Naive thymus-derived CD4-positive, alpha-beta T cell (primary cell): ENCODE data around the gene BGN. TPM values are rescaled to one million over a fixed set of nuclear protein-coding genes. Genes with fewer than 3 reads are reported as not detected.

Experiments used
- ATAC-seq: fragments of 150-1000 bp; cut with Tn5 transposase; 2 replicates; pipeline ENCODE4 v1.10.0; 2021; ENCODE audit warnings: mild to moderate bottlenecking, moderate library complexity
- CTCF ChIA-PET: fragments of 350-600 bp; sonication (Branson Sonifier 250); formaldehyde crosslinking; loops from one replicate; lab custom pipeline; 2021; ENCODE audit warnings: antibody characterized with exemption; lab: Charles Lee
- POLR2A ChIA-PET: fragments of 350-600 bp; sonication (Branson Sonifier 250); formaldehyde crosslinking; loops from one replicate; lab custom pipeline; 2021; ENCODE audit warnings: antibody characterized with exemption, inconsistent platforms; lab: Charles Lee
- DNase-seq, 9 donors: peaks; one replicate each; pipeline versions ENCODE4 v3.0.0 to v3.0.0-alpha.2; 2020 to 2022; ENCODE audit warnings: mixed read lengths in 1 of 9
- H3K27ac ChIP-seq: one replicate; pipeline ENCODE4 v1.7.0; 2013; ENCODE audit warnings: mild to moderate bottlenecking, low read depth, low read length, moderate library complexity
- H3K27me3 ChIP-seq, 2 donors: one replicate each; pipeline ENCODE4 v1.7.0; 2013; ENCODE audit warnings: low read length in 2 of 2, mild to moderate bottlenecking in 2 of 2, moderate library complexity in 2 of 2; ENCODE audit not compliant: control insufficient read depth in 2 of 2, insufficient read depth in 2 of 2
- H3K36me3 ChIP-seq, 3 experiments: 1 replicate in 2 of 3; 2 replicates in 1 of 3; pipeline ENCODE4 v1.7.0; 2013; ENCODE audit warnings: low read length in 3 of 3, mild to moderate bottlenecking in 3 of 3, moderate library complexity in 1 of 3; ENCODE audit not compliant: insufficient read depth in 3 of 3, control insufficient read depth in 2 of 3
- H3K4me1 ChIP-seq, 2 donors: one replicate each; pipeline ENCODE4 v1.7.0; 2013; ENCODE audit warnings: low read length in 2 of 2, mild to moderate bottlenecking in 2 of 2, moderate library complexity in 1 of 2; ENCODE audit not compliant: control insufficient read depth in 2 of 2, insufficient read depth in 2 of 2
- H3K4me3 ChIP-seq: 2 replicates; pipeline ENCODE4 v1.7.0; 2013; ENCODE audit warnings: mild to moderate bottlenecking, low read length
- H3K9me3 ChIP-seq, 3 experiments: 1 replicate in 2 of 3; 2 replicates in 1 of 3; pipeline ENCODE4 v1.7.0; 2013; ENCODE audit warnings: low read length in 3 of 3; ENCODE audit not compliant: control insufficient read depth in 2 of 3
- H3K27ac Mint-ChIP-seq, 9 donors: one replicate each; pipeline ENCODE4 v1.8.0; 2020 to 2022; ENCODE audit warnings: mixed read lengths in 9 of 9, mild to moderate bottlenecking in 8 of 9, moderate library complexity in 5 of 9, inconsistent platforms in 2 of 9
- H3K27me3 Mint-ChIP-seq, 5 donors: one replicate each; pipeline ENCODE4 v1.8.0; 2021 to 2022; ENCODE audit warnings: mixed read lengths in 5 of 5, mild to moderate bottlenecking in 1 of 5
- H3K36me3 Mint-ChIP-seq, 5 donors: one replicate each; pipeline ENCODE4 v1.8.0; 2020 to 2022; ENCODE audit warnings: mixed read lengths in 5 of 5, mild to moderate bottlenecking in 3 of 5, inconsistent platforms in 1 of 5
- H3K4me1 Mint-ChIP-seq, 7 donors: one replicate each; pipeline ENCODE4 v1.8.0; 2020 to 2022; ENCODE audit warnings: mixed read lengths in 7 of 7, mild to moderate bottlenecking in 3 of 7, inconsistent platforms in 1 of 7
- H3K4me3 Mint-ChIP-seq, 10 donors: one replicate each; pipeline ENCODE4 v1.8.0; 2020 to 2022; ENCODE audit warnings: mild to moderate bottlenecking in 10 of 10, mixed read lengths in 10 of 10, moderate library complexity in 6 of 10, inconsistent platforms in 2 of 10
- H3K9me3 Mint-ChIP-seq, 11 donors: one replicate each; pipeline ENCODE4 v1.8.0; 2020 to 2022; ENCODE audit warnings: mixed read lengths in 11 of 11, mild to moderate bottlenecking in 4 of 11, inconsistent platforms in 1 of 11, moderate library complexity in 1 of 11
- intact Hi-C, 2 donors: fragments of 100-400 bp; cut with micrococcal nuclease; formaldehyde crosslinking; loops; one replicate each; pipeline ENCODE4 v1.15.1; 2023
- polyA plus RNA-seq, 2 donors: library from polyadenylated mRNA; unstranded; fragments of 300-500 nt; fragmentation: Illumina TruSeq; gene quantifications; one replicate each; pipeline ENCODE4 v1.2.3, GENCODE V29; 2021
- total RNA-seq, 6 experiments: library from RNA in 5 of 6; stranded (reverse) in 5 of 6; gene quantifications; 1 replicate in 5 of 6; 2 replicates in 1 of 6; pipeline ENCODE4 v1.2.3 and lab custom pipeline; 2021 to 2026

The BGN gene
- total and polyA plus RNA-seq, 7 experiments from 2014 or later = not detected

- CTCF ChIA-PET = no interaction called here
- Histone ChIP-seq H3K36me3 (no peaks in the 10 kb centered on the region), H3K9me3 (no peaks in the 10 kb centered on the region), H3K27ac (no peak overlapping the region), H3K27me3 (no peaks in the 10 kb centered on the region), H3K4me3 (no peak overlapping the region), H3K4me1 (no peaks in the 10 kb centered on the region)
- Mint-ChIP-seq H3K27me3 (peaks cover 11 to 30% (median 14%) of the 10 kb centered on the region in 5 donors), H3K9me3 (peaks cover 0 to 2% (median 0%) of the 10 kb centered on the region in 11 donors), H3K4me1 (peaks cover 0 to 11% (median 4%) of the 10 kb centered on the region in 7 donors), H3K4me3 (no peak overlapping the region), H3K27ac (no peak overlapping the region), H3K36me3 (no peaks in the 10 kb centered on the region)
- POLR2A ChIA-PET = no interaction called here
- intact Hi-C loops = no loop called here
- DNase-seq (no peak), ATAC-seq (no peak)
Observed at GRCh38 chrX:153520287-153520917, 25.6 kb downstream of the BGN start.

- Histone ChIP-seq H3K4me3 (no peak overlapping the region), H3K4me1 (no peaks in the 10 kb centered on the region), H3K9me3 (no peaks in the 10 kb centered on the region), H3K27ac (no peak overlapping the region), H3K27me3 (no peaks in the 10 kb centered on the region), H3K36me3 (no peaks in the 10 kb centered on the region)
- ATAC-seq = no peak
- Mint-ChIP-seq H3K9me3 (peaks cover 0 to 1% (median 0%) of the 10 kb centered on the region in 11 donors), H3K36me3 (no peaks in the 10 kb centered on the region), H3K4me1 (peaks cover 0 to 9% (median 2%) of the 10 kb centered on the region in 7 donors), H3K27me3 (peaks cover 7 to 25% (median 12%) of the 10 kb centered on the region in 5 donors), H3K27ac (no peak overlapping the region), H3K4me3 (no peak overlapping the region)
- DNase-seq = no peak
- intact Hi-C loops = no loop called here
- ChIA-PET POLR2A (no interaction called here), CTCF (no interaction called here)
Observed at GRCh38 chrX:153521034-153521433, 26.3 kb downstream of the BGN start.

GRCh38 chrX:153522259-153522658 lies 27.5 kb downstream of the BGN start:
- intact Hi-C loops = no loop called here
- Mint-ChIP-seq H3K4me1 (peaks cover 0 to 6% (median 0%) of the 10 kb centered on the region in 7 donors), H3K4me3 (no peak overlapping the region), H3K27me3 (peaks cover 4 to 18% (median 8%) of the 10 kb centered on the region in 5 donors), H3K27ac (no peak overlapping the region), H3K36me3 (no peaks in the 10 kb centered on the region), H3K9me3 (no peaks in the 10 kb centered on the region)
- ATAC-seq (no peak), DNase-seq (no peak)
- ChIA-PET POLR2A (no interaction called here), CTCF (no interaction called here)
- Histone ChIP-seq H3K4me1 (no peaks in the 10 kb centered on the region), H3K36me3 (no peaks in the 10 kb centered on the region), H3K9me3 (no peaks in the 10 kb centered on the region), H3K27me3 (no peaks in the 10 kb centered on the region), H3K4me3 (no peak overlapping the region), H3K27ac (no peak overlapping the region)

- DNase-seq (no peak), ATAC-seq (no peak)
- Mint-ChIP-seq H3K27ac (no peak overlapping the region), H3K4me3 (no peak overlapping the region), H3K27me3 (peaks cover 4 to 17% (median 8%) of the 10 kb centered on the region in 5 donors), H3K9me3 (peaks cover 0 to 2% (median 0%) of the 10 kb centered on the region in 11 donors), H3K4me1 (peaks cover 0 to 5% (median 0%) of the 10 kb centered on the region in 7 donors), H3K36me3 (no peaks in the 10 kb centered on the region)
- no peak overlapping the region for H3K4me3 ChIP-seq
- H3K4me1 ChIP-seq = no peaks in the 10 kb centered on the region
- H3K27me3 ChIP-seq = no peaks in the 10 kb centered on the region
- POLR2A ChIA-PET = no interaction called here
- intact Hi-C loops = no loop called here
- CTCF ChIA-PET = no interaction called here
- H3K9me3 ChIP-seq = no peaks in the 10 kb centered on the region
- no peak overlapping the region for H3K27ac ChIP-seq
- H3K36me3 ChIP-seq = no peaks in the 10 kb centered on the region
Observed at GRCh38 chrX:153523269-153523668, 28.5 kb downstream of the BGN start.

- Histone ChIP-seq H3K4me1 (no peaks in the 10 kb centered on the region), H3K4me3 (no peak overlapping the region), H3K27me3 (no peaks in the 10 kb centered on the region), H3K27ac (no peak overlapping the region), H3K9me3 (no peaks in the 10 kb centered on the region), H3K36me3 (no peaks in the 10 kb centered on the region)
- DNase-seq (no peak), ATAC-seq (no peak)
- H3K9me3 Mint-ChIP-seq = peaks cover 0 to 2% (median 0%) of the 10 kb centered on the region in 11 donors
- ChIA-PET CTCF (no interaction called here), POLR2A (no interaction called here)
- no peak overlapping the region for H3K4me3 Mint-ChIP-seq
- peaks cover 4 to 11% (median 7%) of the 10 kb centered on the region in 5 donors for H3K27me3 Mint-ChIP-seq
- intact Hi-C loops = no loop called here
- no peaks in the 10 kb centered on the region for H3K4me1 Mint-ChIP-seq
- H3K36me3 Mint-ChIP-seq = no peaks in the 10 kb centered on the region
- no peak overlapping the region for H3K27ac Mint-ChIP-seq
Observed at GRCh38 chrX:153524234-153524633, 29.5 kb downstream of the BGN start.

GRCh38 chrX:153525451-153525850 lies 30.7 kb downstream of the BGN start:
- no peaks in the 10 kb centered on the region for H3K4me1 ChIP-seq
- H3K9me3 Mint-ChIP-seq = peaks cover 0 to 2% (median 0%) of the 10 kb centered on the region in 11 donors
- no peaks in the 10 kb centered on the region for H3K9me3 ChIP-seq
- no peaks in the 10 kb centered on the region for H3K27me3 ChIP-seq
- ChIA-PET POLR2A (no interaction called here), CTCF (interaction anchor here (0.8 kb wide), 1 partner anchor 14 kb away, joined by 3 read pairs; no protein-coding TSS in a partner anchor)
- H3K4me3 ChIP-seq = no peak overlapping the region
- H3K36me3 Mint-ChIP-seq = no peaks in the 10 kb centered on the region
- ATAC-seq (no peak), DNase-seq (no peak)
- H3K4me1 Mint-ChIP-seq = no peaks in the 10 kb centered on the region
- H3K4me3 Mint-ChIP-seq = no peak overlapping the region
- no peak overlapping the region for H3K27ac Mint-ChIP-seq
- H3K36me3 ChIP-seq = no peaks in the 10 kb centered on the region
- H3K27ac ChIP-seq = no peak overlapping the region
- H3K27me3 Mint-ChIP-seq = peaks cover under 1 to 7% (median 2%) of the 10 kb centered on the region in 5 donors
- intact Hi-C loops = no loop called here

- no peak for DNase-seq
- peaks cover 0 to 2% (median 0%) of the 10 kb centered on the region in 11 donors for H3K9me3 Mint-ChIP-seq
- H3K27me3 ChIP-seq = no peaks in the 10 kb centered on the region
- H3K4me3 ChIP-seq = no peak overlapping the region
- peaks cover 0 to 7% (median 0%) of the 10 kb centered on the region in 5 donors for H3K27me3 Mint-ChIP-seq
- CTCF ChIA-PET = interaction anchor here (0.8 kb wide), 1 partner anchor 14 kb away, joined by 3 read pairs; no protein-coding TSS in a partner anchor
- POLR2A ChIA-PET = no interaction called here
- H3K4me1 ChIP-seq = no peaks in the 10 kb centered on the region
- H3K4me1 Mint-ChIP-seq = no peaks in the 10 kb centered on the region
- no peak for ATAC-seq
- no peaks in the 10 kb centered on the region for H3K9me3 ChIP-seq
- no peak overlapping the region for H3K27ac ChIP-seq
- intact Hi-C loops = no loop called here
- H3K36me3 ChIP-seq = no peaks in the 10 kb centered on the region
- no peak overlapping the region for H3K4me3 Mint-ChIP-seq
- H3K36me3 Mint-ChIP-seq = no peaks in the 10 kb centered on the region
- H3K27ac Mint-ChIP-seq = no peak overlapping the region
Observed at GRCh38 chrX:153526042-153526441, 31.3 kb downstream of the BGN start.
